HG03175 (cell line): Measurements from ENCODE around the gene LCN1.
"Not testable (repeated sequence)": the region's sequence is repeated elsewhere in the genome, so short reads cannot be mapped to it uniquely, and the experiment has no call there.

Experiments
- ATAC-seq: cut with Tn5 transposase; IDR thresholded peaks from one replicate; pipeline ENCODE4 v1.9.1; 2021; ENCODE audit warnings: mild to moderate bottlenecking, moderate library complexity; ENCODE audit not compliant: unreplicated experiment

The LCN1 gene

GRCh38 chr9:135522137-135522877 lies 1.1 kb downstream of the LCN1 start:
- ATAC-seq, result no peak

GRCh38 chr9:135522931-135523330 lies 1.7 kb downstream of the LCN1 start:
- no peak for ATAC-seq

- no peak for ATAC-seq
These were observed 2.4 kb downstream of the LCN1 start for GRCh38 chr9:135523521-135524129.

GRCh38 chr9:135524130-135524861 lies 3.1 kb downstream of the LCN1 start:
- ATAC-seq, result no peak

- ATAC-seq, result no peak
These were observed 4.2 kb downstream of the LCN1 start for GRCh38 chr9:135525241-135526088.

GRCh38 chr9:135526089-135526729 lies 5.0 kb downstream of the LCN1 start:
- ATAC-seq, result no peak

- ATAC-seq, result no peak
These were observed 5.7 kb downstream of the LCN1 start for GRCh38 chr9:135526730-135527571.

GRCh38 chr9:135528842-135529435 lies 7.7 kb downstream of the LCN1 start:
- ATAC-seq, result not testable (repeated sequence)

GRCh38 chr9:135530146-135530545 lies 8.9 kb downstream of the LCN1 start:
- ATAC-seq, result no peak

GRCh38 chr9:135531096-135531495 lies 9.9 kb downstream of the LCN1 start:
- no peak for ATAC-seq

- no peak for ATAC-seq
These were observed 11.9 kb downstream of the LCN1 start for GRCh38 chr9:135533113-135533512.

GRCh38 chr9:135533674-135534073 lies 12.4 kb downstream of the LCN1 start:
- ATAC-seq, result no peak

GRCh38 chr9:135534192-135534711 lies 13.0 kb downstream of the LCN1 start:
- ATAC-seq, result not testable (repeated sequence)

GRCh38 chr9:135534826-135535225 lies 13.6 kb downstream of the LCN1 start:
- ATAC-seq, result not testable (repeated sequence)

- ATAC-seq, result not testable (repeated sequence)
These were observed 14.4 kb downstream of the LCN1 start for GRCh38 chr9:135535631-135536030.

GRCh38 chr9:135536216-135536615 lies 15.0 kb downstream of the LCN1 start:
- ATAC-seq, result no peak

- ATAC-seq, result not testable (repeated sequence)
These were observed 22.1 kb downstream of the LCN1 start for GRCh38 chr9:135543262-135543894.

- ATAC-seq, result no peak
These were observed 23.9 kb downstream of the LCN1 start for GRCh38 chr9:135544981-135545635.
